Measurements from ENCODE around the gene HLA-DQA2.
"Not testable (repeated sequence)": the region's sequence is repeated elsewhere in the genome, so short reads cannot be mapped to it uniquely, and the experiment has no call there.

Gene HLA-DQA2

GRCh38 chr6:32744776-32745175 is 3.6 kb downstream of the HLA-DQA2 start:
- TF ChIP-seq, protein P1, sequence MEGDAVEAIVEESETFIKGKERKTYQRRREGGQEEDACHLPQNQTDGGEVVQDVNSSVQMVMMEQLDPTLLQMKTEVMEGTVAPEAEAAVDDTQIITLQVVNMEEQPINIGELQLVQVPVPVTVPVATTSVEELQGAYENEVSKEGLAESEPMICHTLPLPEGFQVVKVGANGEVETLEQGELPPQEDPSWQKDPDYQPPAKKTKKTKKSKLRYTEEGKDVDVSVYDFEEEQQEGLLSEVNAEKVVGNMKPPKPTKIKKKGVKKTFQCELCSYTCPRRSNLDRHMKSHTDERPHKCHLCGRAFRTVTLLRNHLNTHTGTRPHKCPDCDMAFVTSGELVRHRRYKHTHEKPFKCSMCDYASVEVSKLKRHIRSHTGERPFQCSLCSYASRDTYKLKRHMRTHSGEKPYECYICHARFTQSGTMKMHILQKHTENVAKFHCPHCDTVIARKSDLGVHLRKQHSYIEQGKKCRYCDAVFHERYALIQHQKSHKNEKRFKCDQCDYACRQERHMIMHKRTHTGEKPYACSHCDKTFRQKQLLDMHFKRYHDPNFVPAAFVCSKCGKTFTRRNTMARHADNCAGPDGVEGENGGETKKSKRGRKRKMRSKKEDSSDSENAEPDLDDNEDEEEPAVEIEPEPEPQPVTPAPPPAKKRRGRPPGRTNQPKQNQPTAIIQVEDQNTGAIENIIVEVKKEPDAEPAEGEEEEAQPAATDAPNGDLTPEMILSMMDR (IDR thresholded peaks at IDR 0.05; ENCODE audit: insufficient read depth, low read length, missing control alignments) = no peak
- ChIA-PET CTCF (no interaction called here), POLR2A (no interaction called here)
- no peak for DNase-seq (ENCODE audit: low read depth, low spot score)
- no peak overlapping the region for H3K4me3 ChIP-seq (ENCODE audit: low read depth, low read length)

- DNase-seq (ENCODE audit: low read depth, low spot score); CTCF ChIA-PET; H3K4me3 ChIP-seq (ENCODE audit: low read depth, low read length); POLR2A ChIA-PET: not testable (repeated sequence)
Observed at GRCh38 chr6:32745649-32746048, 4.5 kb downstream of the HLA-DQA2 start.

DNA sequence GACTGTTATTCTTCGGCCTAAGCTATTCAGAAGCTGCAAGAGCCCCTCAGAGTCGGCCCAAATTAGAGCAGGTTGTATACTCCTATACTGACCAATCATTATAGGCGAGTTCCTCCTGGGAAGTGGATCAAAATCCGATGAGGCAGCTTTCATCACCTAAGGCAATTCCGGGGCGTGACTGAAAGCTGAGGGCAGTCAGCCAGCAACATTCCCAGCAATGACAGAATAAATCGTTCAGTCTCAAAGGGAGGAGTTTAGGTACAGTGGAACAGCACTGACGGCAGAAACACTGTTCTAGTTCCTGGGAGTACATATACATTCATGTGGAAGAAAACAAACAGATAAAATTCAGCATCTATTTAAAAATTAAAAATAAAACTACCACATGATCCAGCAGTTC is 11.4 kb downstream of the HLA-DQA2 start:
- no peak overlapping the region for H3K4me3 ChIP-seq (ENCODE audit: low read depth, low read length)
- TF ChIP-seq, protein P1 (IDR thresholded peaks at IDR 0.05; ENCODE audit: insufficient read depth, low read length, missing control alignments) = no peak
- POLR2A ChIA-PET = no interaction called here
- CTCF ChIA-PET = no interaction called here
- no peak for DNase-seq (ENCODE audit: low read depth, low spot score)

- TF ChIP-seq, protein P1 (IDR thresholded peaks at IDR 0.05; ENCODE audit: insufficient read depth, low read length, missing control alignments) = no peak
- no peak for DNase-seq (ENCODE audit: low read depth, low spot score)
- POLR2A ChIA-PET = no interaction called here
- no peak overlapping the region for H3K4me3 ChIP-seq (ENCODE audit: low read depth, low read length)
- CTCF ChIA-PET = no interaction called here
Observed at GRCh38 chr6:32759669-32760068, 18.5 kb downstream of the HLA-DQA2 start.

DNA sequence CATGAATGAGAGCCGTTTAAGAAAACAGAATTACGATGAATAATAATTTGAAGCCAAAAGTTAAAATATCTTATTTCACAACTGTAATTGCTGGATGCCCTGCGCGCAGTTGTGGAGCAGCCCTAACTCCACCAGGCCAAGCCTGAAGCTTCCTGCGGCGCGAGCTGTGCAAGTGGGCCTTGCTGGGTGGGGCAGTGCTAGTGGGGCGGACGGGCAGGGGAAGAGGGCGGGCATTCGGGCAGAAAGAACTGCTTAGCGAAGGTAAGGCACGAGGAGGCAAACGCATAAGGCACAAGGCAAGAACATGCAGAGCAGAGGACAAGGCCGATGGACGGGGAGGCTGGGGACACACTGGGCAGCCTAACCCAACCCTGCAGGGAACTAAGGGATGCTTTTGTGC is 19.9 kb downstream of the HLA-DQA2 start:
- CTCF ChIA-PET = interaction anchor here (0.7 kb wide), 1 partner anchor 106 kb away, joined by 3 read pairs; no protein-coding TSS in a partner anchor
- H3K4me3 ChIP-seq (ENCODE audit: low read depth, low read length) = no peak overlapping the region
- TF ChIP-seq, protein P1 (IDR thresholded peaks at IDR 0.05; ENCODE audit: insufficient read depth, low read length, missing control alignments) = no peak
- POLR2A ChIA-PET = no interaction called here
- DNase-seq (ENCODE audit: low read depth, low spot score) = no peak

DNA sequence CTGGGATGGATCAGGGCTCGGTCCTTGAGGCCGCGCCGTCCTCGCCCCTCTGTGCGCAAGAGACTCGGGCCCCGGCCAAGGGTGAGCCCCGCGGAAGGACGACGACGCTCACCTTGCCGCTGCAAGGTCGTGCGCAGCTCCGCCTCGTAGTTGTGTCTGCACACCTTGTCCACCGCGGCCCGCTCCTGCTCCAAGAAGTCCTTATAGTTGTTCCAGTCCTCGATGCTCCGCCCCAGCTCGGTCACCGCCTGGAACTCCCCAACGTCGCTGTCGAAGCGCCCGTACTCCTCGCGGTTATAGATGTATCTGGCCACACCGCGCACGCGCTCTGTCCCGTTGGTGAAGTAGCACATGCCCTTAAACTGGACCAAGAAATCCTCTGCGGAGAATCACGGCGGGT is 20.4 kb downstream of the HLA-DQA2 start:
- CTCF ChIA-PET = interaction anchor here (1.3 kb wide), 1 partner anchor 347 kb away, joined by 3 read pairs; no protein-coding TSS in a partner anchor
- TF ChIP-seq, protein P1 (IDR thresholded peaks at IDR 0.05; ENCODE audit: insufficient read depth, low read length, missing control alignments) = no peak
- no peak for DNase-seq (ENCODE audit: low read depth, low spot score)
- POLR2A ChIA-PET = no interaction called here
- H3K4me3 ChIP-seq (ENCODE audit: low read depth, low read length) = no peak overlapping the region

GRCh38 chr6:32763421-32763820 is 22.2 kb downstream of the HLA-DQA2 start, which contains the start of gene HLA-DQB2:
TSS of gene HLA-DQB2 (minus strand) at chr6:32763532. CDS start at chr6:32763470, 62 bp downstream.
- H3K4me3 ChIP-seq (ENCODE audit: low read depth, low read length) = no peak within 1 kb of the TSS
- ChIA-PET CTCF (no interaction called here), POLR2A (no interaction called here)
- DNase-seq (ENCODE audit: low read depth, low spot score) = no peak
- TF ChIP-seq, protein P1 (IDR thresholded peaks at IDR 0.05; ENCODE audit: insufficient read depth, low read length, missing control alignments) = no peak
